H1 (cell line): ENCODE data around the gene ZNF697. TPM values are rescaled to one million over a fixed set of nuclear protein-coding genes. Genes with fewer than 3 reads are reported as not detected.

Experiments
- CHD7 ChIP-seq: fragments of 300-600 bp; sonication (generic); IDR thresholded peaks from 2 replicates; pipeline ENCODE4 v1.7.1; 2012; ENCODE audit warnings: low read length, moderate library complexity, mild to moderate bottlenecking, inconsistent platforms; ENCODE audit not compliant: insufficient replicate concordance
- FOSL1 ChIP-seq: IDR thresholded peaks from 2 replicates; pipeline ENCODE4 v1.6.1; 2011; ENCODE audit warnings: mild to moderate bottlenecking, low read depth, low read length, moderate library complexity; ENCODE audit not compliant: insufficient read depth
- GTF2F1 ChIP-seq: IDR thresholded peaks from 2 replicates; pipeline ENCODE4 v1.6.1; 2012; ENCODE audit warnings: low read depth, low read length, improper control_type of control experiment, borderline replicate concordance
- KDM1A ChIP-seq: fragments of 200-600, 300-600 bp; sonication (generic); IDR thresholded peaks from 2 replicates; pipeline ENCODE4 v1.7.1; 2016; ENCODE audit warnings: mild to moderate bottlenecking, low read length, borderline replicate concordance
- MAFK ChIP-seq: IDR thresholded peaks from 2 replicates; pipeline ENCODE4 v1.6.1; 2012; ENCODE audit warnings: low read depth, mild to moderate bottlenecking, improper control_type of control experiment, low read length
- SIN3A ChIP-seq, 2 experiments: IDR thresholded peaks in 1 of 2; conservative IDR thresholded peaks in 1 of 2; 2 replicates each; pipeline ENCODE4 v1.6.1; 2011 to 2012; ENCODE audit warnings: low read length in 2 of 2, improper control_type of control experiment in 1 of 2, low read depth in 1 of 2, mild to moderate bottlenecking in 1 of 2
- ZNF274 ChIP-seq: IDR thresholded peaks from 2 replicates; pipeline ENCODE4 v1.7.0; 2012; ENCODE audit warnings: low read length, borderline replicate concordance; ENCODE audit errors: extremely low read depth
- polyA plus RNA-seq, 7 experiments: library from polyadenylated mRNA; depleted of rRNA in 3 of 7; stranded (reverse) in 5 of 7; unstranded in 2 of 7; fragments of >200 nt in 5 of 7; fragments of 200-250 nt in 2 of 7; gene quantifications; 1 replicate in 5 of 7; 2 replicates in 1 of 7; 4 replicates in 1 of 7; pipeline versions ENCODE4 v1.2.1 to v1.2.3, GENCODE V29; 2011 to 2013; ENCODE audit warnings: missing spikeins in 2 of 7, mixed read lengths in 2 of 7
- total RNA-seq: library from RNA; stranded (reverse); fragmentation: NEBNext Ultra II Directional; extraction: Animal tissue kit (Norgen Biotek cat#: 25700); gene quantifications from 2 replicates; pipeline ENCODE4 v1.2.1, GENCODE V29; 2021

ZNF697 gene
- total and polyA plus RNA-seq, 2 of the 8 experiments (the other 6 are each of a cell fraction or from before 2014, with no cell fraction given) = 5.6 to 18.3 TPM

GRCh38 chr1:119573886-119574285 lies 74.2 kb downstream of the ZNF697 start (continued):
- TF ChIP-seq CHD7 = no peak
- TF ChIP-seq FOSL1 = no peak
- TF ChIP-seq SIN3A (conservative IDR thresholded peaks at IDR 0.05 in 1 of 2, IDR thresholded peaks at IDR 0.05 in 1 of 2; ENCODE audit: low read depth in 1 of 2, low read length in 2 of 2) = no peak
- no peak for TF ChIP-seq ZNF274
- no peak for TF ChIP-seq KDM1A
- TF ChIP-seq MAFK = no peak
- no peak for TF ChIP-seq GTF2F1
- TF ChIP-seq, all 59 proteins: peak for 0
